Keratinocyte (primary cell): Measurements from ENCODE around the gene STX8.

Experiments
- EZH2 ChIP-seq: IDR thresholded peaks from one replicate; pipeline ENCODE4 v1.6.1; 2012; ENCODE audit warnings: inconsistent platforms, mild to moderate bottlenecking, low read length, moderate library complexity
- TF ChIP-seq, protein P1 (sequence below), 3 experiments: IDR thresholded peaks in 1 of 3; conservative IDR thresholded peaks in 1 of 3; optimal IDR thresholded peaks in 1 of 3; 2 replicates in 2 of 3; 3 replicates in 1 of 3; pipeline versions ENCODE3 to v1.5.1; 2011; ENCODE audit warnings: low read length in 3 of 3, mild to moderate bottlenecking in 3 of 3, moderate library complexity in 2 of 3, control low read depth in 1 of 3, inconsistent platforms in 1 of 3; ENCODE audit not compliant: insufficient read depth in 2 of 3; ENCODE audit errors: extremely low read depth in 1 of 3

GRCh38 chr17:9283909-9284308 is 291.7 kb downstream of the STX8 start:
- no peak for TF ChIP-seq EZH2
- TF ChIP-seq, protein P1, sequence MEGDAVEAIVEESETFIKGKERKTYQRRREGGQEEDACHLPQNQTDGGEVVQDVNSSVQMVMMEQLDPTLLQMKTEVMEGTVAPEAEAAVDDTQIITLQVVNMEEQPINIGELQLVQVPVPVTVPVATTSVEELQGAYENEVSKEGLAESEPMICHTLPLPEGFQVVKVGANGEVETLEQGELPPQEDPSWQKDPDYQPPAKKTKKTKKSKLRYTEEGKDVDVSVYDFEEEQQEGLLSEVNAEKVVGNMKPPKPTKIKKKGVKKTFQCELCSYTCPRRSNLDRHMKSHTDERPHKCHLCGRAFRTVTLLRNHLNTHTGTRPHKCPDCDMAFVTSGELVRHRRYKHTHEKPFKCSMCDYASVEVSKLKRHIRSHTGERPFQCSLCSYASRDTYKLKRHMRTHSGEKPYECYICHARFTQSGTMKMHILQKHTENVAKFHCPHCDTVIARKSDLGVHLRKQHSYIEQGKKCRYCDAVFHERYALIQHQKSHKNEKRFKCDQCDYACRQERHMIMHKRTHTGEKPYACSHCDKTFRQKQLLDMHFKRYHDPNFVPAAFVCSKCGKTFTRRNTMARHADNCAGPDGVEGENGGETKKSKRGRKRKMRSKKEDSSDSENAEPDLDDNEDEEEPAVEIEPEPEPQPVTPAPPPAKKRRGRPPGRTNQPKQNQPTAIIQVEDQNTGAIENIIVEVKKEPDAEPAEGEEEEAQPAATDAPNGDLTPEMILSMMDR (optimal IDR thresholded peaks at IDR 0.05 in 1 of 3, IDR thresholded peaks at IDR 0.05 in 1 of 3, conservative IDR thresholded peaks at IDR 0.05 in 1 of 3; ENCODE audit: extremely low read depth in 1 of 3, insufficient read depth in 2 of 3, low read length in 3 of 3) = no peak
